ENCODE results near the gene XPA. TPM values are rescaled to one million over a fixed set of nuclear protein-coding genes. Genes with fewer than 3 reads are reported as not detected.

Gene XPA
- polyA plus RNA-seq (2012; ENCODE audit: insufficient read length, low read depth), result 10.9 TPM

DNA sequence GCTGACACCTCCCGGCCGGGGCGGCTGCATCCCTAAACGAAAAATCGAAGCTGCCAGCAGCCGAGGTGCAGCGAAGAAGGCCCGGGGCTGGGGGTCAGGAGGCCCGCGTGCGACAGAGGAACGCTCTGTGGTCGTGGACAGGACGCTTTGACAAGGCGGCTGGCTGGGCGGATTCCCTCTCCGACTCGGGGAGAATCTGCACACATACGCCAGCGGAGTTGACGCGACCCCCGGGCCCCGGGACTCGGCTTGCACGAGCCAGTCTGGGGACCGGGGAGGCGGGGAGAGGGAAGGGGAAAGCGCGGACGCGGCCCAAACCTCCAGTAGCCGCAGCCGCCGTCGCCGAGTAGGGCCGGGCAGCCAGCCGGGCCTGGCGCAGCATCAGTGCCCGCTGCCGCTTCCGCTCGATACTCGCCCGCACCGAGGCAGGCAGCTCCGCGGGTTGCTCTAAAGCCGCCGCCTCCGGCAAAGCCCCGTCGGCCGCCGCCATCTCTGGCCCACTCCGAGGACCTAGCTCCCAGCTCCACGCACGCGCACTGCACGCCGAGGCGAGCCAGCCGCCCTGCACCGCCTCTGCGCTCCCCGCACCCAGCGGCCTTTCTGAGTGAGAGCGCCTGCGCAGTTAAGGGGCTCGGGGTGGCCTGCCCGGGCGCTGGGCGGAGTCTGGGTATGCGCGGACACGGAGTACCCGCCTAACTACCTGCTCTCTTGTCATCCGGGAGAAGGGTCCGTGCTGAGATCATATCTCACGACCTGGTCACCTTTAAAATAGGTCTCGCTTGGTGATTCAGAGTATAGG is at the start of gene XPA:
Gene XPA, minus strand, starts transcription at position 538 of the 799 bp plus-strand sequence. Its CDS starts 48 bp downstream, at position 490.
- TF ChIP-seq POLR2AphosphoS5 (IDR thresholded peaks at IDR 0.05; ENCODE audit: low read depth, low read length) (peak; percentile 81), SIN3A (IDR thresholded peaks at IDR 0.05; ENCODE audit: borderline replicate concordance, insufficient read depth, low read length) (no peak; the same call in 1 of the 2 replicates), TAF1 (IDR thresholded peaks at IDR 0.05; ENCODE audit: borderline replicate concordance, insufficient read depth, low read length) (no peak), FOXP2 (optimal IDR thresholded peaks at IDR 0.05; ENCODE audit: borderline replicate concordance, extremely low read depth, extremely low read length, insufficient read depth) (peak; percentile 57)
- TF ChIP-seq, protein P1, sequence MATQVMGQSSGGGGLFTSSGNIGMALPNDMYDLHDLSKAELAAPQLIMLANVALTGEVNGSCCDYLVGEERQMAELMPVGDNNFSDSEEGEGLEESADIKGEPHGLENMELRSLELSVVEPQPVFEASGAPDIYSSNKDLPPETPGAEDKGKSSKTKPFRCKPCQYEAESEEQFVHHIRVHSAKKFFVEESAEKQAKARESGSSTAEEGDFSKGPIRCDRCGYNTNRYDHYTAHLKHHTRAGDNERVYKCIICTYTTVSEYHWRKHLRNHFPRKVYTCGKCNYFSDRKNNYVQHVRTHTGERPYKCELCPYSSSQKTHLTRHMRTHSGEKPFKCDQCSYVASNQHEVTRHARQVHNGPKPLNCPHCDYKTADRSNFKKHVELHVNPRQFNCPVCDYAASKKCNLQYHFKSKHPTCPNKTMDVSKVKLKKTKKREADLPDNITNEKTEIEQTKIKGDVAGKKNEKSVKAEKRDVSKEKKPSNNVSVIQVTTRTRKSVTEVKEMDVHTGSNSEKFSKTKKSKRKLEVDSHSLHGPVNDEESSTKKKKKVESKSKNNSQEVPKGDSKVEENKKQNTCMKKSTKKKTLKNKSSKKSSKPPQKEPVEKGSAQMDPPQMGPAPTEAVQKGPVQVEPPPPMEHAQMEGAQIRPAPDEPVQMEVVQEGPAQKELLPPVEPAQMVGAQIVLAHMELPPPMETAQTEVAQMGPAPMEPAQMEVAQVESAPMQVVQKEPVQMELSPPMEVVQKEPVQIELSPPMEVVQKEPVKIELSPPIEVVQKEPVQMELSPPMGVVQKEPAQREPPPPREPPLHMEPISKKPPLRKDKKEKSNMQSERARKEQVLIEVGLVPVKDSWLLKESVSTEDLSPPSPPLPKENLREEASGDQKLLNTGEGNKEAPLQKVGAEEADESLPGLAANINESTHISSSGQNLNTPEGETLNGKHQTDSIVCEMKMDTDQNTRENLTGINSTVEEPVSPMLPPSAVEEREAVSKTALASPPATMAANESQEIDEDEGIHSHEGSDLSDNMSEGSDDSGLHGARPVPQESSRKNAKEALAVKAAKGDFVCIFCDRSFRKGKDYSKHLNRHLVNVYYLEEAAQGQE (IDR thresholded peaks at IDR 0.05; ENCODE audit: insufficient read depth in 1 of 2, low read depth in 2 of 2, low read length in 2 of 2), result no peak

DNA sequence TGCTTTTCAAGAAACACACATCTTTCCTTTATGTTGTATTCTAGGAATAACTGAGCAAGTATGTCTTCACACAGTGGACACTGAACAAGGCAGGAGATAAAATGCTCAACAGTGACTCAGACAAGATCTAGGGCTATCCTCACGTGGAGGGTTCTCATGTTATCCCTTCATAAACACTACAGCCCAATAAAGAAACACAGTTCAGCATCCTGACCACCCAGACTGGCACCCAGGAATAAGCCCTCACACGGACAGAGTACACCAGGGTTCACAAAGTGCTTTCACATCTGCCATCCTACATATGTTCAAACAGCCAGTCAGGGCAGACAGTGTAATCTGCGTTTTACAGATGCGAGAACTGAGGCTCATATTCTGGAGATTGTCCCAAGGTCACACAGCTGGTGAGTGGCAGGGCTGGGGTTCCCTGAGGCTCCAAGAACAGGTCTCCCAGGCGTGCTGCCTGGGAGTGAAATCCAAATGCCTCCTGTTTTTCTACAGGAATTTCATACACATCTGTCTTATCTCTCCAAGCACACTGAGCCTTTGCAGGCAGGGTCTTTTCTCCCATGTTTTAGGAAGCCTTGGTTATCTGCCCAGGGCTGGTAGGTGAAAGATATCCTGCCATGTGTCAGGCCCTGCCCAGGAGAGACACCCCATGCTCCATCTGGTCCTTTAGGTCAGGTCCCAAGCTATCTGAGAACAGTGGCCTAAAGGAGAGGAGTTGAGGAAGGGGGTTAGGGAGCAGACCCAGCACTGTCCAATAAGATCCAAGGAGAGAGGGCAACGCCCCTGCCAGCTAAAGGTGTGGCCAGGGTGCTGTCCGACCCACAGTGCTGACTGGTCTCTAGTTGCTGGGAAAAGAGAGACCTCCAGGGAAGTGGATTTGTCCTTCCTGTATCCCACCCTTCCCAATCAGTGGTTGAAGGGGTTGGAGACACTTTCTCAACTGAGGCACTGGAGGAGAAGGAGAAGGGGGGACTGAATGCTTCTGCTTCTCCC is 47.9 kb upstream of the XPA start:
- TF ChIP-seq, protein P1 (IDR thresholded peaks at IDR 0.05; ENCODE audit: insufficient read depth in 1 of 2, low read depth in 2 of 2, low read length in 2 of 2), result peak; percentile 69 to 87
- no peak for TF ChIP-seq SIN3A (IDR thresholded peaks at IDR 0.05; ENCODE audit: borderline replicate concordance, insufficient read depth, low read length)
- no peak for TF ChIP-seq TAF1 (IDR thresholded peaks at IDR 0.05; ENCODE audit: borderline replicate concordance, insufficient read depth, low read length)
- no peak for TF ChIP-seq POLR2AphosphoS5 (IDR thresholded peaks at IDR 0.05; ENCODE audit: low read depth, low read length)
- TF ChIP-seq FOXP2 (optimal IDR thresholded peaks at IDR 0.05; ENCODE audit: borderline replicate concordance, extremely low read depth, extremely low read length, insufficient read depth), result no peak

DNA sequence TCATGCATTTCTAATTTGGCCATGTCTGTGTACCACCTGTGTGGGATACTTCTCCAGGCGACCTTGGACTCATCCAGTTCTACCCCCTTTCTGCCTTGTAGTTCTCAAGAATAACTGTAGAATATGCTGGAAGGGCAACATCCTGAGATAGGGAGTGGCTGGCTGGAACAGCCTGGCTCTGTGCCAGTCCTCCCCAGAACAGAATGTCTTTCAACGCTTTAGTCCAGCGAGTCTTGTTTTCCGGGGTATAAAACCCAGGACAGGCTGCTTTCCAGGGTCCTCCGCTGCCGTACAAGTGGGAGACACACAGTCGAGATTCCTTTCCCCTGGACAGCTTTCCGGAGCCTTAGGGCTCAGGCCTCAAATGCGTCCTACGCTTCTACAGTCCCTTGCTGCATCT is 45.4 kb upstream of the XPA start:
- TF ChIP-seq POLR2AphosphoS5 (IDR thresholded peaks at IDR 0.05; ENCODE audit: low read depth, low read length), result no peak

DNA sequence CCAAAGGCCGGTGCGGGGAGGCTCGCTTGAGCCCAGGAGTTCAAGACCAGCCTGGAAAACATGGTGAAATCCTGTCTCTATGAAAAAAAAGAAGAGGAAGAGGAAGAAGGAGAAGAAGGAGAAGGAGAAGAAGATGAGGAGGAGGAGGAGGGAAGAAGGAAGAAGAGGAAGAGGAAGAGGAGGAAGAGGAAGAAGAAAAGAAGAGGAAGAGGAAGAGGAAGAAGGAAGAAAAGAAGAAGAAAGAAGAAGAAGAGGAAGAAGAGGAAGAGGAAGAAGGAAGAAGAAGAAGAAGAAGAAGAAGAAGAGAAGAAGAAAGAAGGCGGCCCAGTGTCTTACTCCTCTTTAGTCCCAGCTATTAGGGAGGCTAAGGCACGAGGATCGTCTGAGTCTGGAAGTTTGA is 44.8 kb upstream of the XPA start:
- TF ChIP-seq, protein P1 (IDR thresholded peaks at IDR 0.05; ENCODE audit: insufficient read depth in 1 of 2, low read depth in 2 of 2, low read length in 2 of 2), result no peak
- TF ChIP-seq FOXP2 (optimal IDR thresholded peaks at IDR 0.05; ENCODE audit: borderline replicate concordance, extremely low read depth, extremely low read length, insufficient read depth) (no peak), SIN3A (IDR thresholded peaks at IDR 0.05; ENCODE audit: borderline replicate concordance, insufficient read depth, low read length) (no peak), TAF1 (IDR thresholded peaks at IDR 0.05; ENCODE audit: borderline replicate concordance, insufficient read depth, low read length) (no peak), POLR2AphosphoS5 (IDR thresholded peaks at IDR 0.05; ENCODE audit: low read depth, low read length) (no peak)
